Mesendoderm (in vitro differentiated cells): ENCODE results near the gene KCNJ15.

Experiments used
- DNase-seq: peaks from one replicate; pipeline ENCODE4 v3.0.0; 2013
- H2AK5ac ChIP-seq: 2 replicates; pipeline ENCODE4 v1.6.1; 2013; ENCODE audit warnings: low read length, inconsistent platforms
- H2BK120ac ChIP-seq: 2 replicates; pipeline ENCODE4 v1.6.1; 2013; ENCODE audit warnings: low read depth, mild to moderate bottlenecking, low read length, moderate library complexity, mixed read lengths
- H2BK15ac ChIP-seq: replicated peaks from 2 replicates; pipeline ENCODE4 v1.6.1; 2013; ENCODE audit warnings: low read depth, mild to moderate bottlenecking, moderate library complexity
- H2BK5ac ChIP-seq: 2 replicates; pipeline ENCODE4 v1.6.1; 2013; ENCODE audit warnings: low read length, inconsistent platforms
- H3K18ac ChIP-seq: 2 replicates; pipeline ENCODE4 v1.6.1; 2013; ENCODE audit warnings: mild to moderate bottlenecking, low read length, mixed read lengths
- H3K23ac ChIP-seq: one replicate; pipeline ENCODE4 v1.6.1; 2013; ENCODE audit warnings: low read length
- H3K27ac ChIP-seq: 2 replicates; pipeline ENCODE4 v1.5.1; 2013; ENCODE audit warnings: low read depth, mild to moderate bottlenecking, inconsistent platforms, low read length, moderate library complexity
- H3K27me3 ChIP-seq: 2 replicates; pipeline ENCODE4 v1.6.1; 2013; ENCODE audit warnings: low read length, control low read depth, mild to moderate bottlenecking, inconsistent platforms; ENCODE audit not compliant: insufficient read depth, poor library complexity
- H3K36me3 ChIP-seq: 2 replicates; pipeline ENCODE4 v1.6.1; 2013; ENCODE audit warnings: low read length, inconsistent platforms; ENCODE audit not compliant: control insufficient read depth, insufficient read depth
- H3K4ac ChIP-seq: one replicate; pipeline ENCODE4 v1.6.1; 2013; ENCODE audit warnings: low read depth, mild to moderate bottlenecking, low read length, moderate library complexity
- H3K4me1 ChIP-seq: 2 replicates; pipeline ENCODE4 v1.6.1; 2013; ENCODE audit warnings: low read depth, low read length, inconsistent platforms; ENCODE audit not compliant: control insufficient read depth
- H3K4me2 ChIP-seq: 2 replicates; pipeline ENCODE4 v1.6.1; 2013; ENCODE audit warnings: low read length
- H3K4me3 ChIP-seq: 2 replicates; pipeline ENCODE4 v1.5.1; 2013; ENCODE audit warnings: mild to moderate bottlenecking, low read length
- H3K56ac ChIP-seq: one replicate; pipeline ENCODE4 v1.6.1; 2013; ENCODE audit warnings: low read length
- H3K79me1 ChIP-seq: 2 replicates; pipeline ENCODE4 v1.6.1; 2013; ENCODE audit warnings: low read length, inconsistent platforms
- H3K79me2 ChIP-seq: 2 replicates; pipeline ENCODE4 v1.6.1; 2013; ENCODE audit warnings: mild to moderate bottlenecking, low read length; ENCODE audit not compliant: control insufficient read depth, insufficient read depth
- H3K9ac ChIP-seq: 2 replicates; pipeline ENCODE4 v1.6.1; 2013; ENCODE audit warnings: low read length, inconsistent platforms
- H4K5ac ChIP-seq: one replicate; pipeline ENCODE4 v1.6.1; 2013; ENCODE audit warnings: low read length
- H4K8ac ChIP-seq: one replicate; pipeline ENCODE4 v1.6.1; 2013; ENCODE audit warnings: low read depth, mild to moderate bottlenecking, control low read depth, low read length, moderate library complexity
- WGBS: extraction: QIAGEN DNeasy Blood & Tissue Kit; methylation state at CpG from one replicate; pipeline ENCODE4 v1.1.7; 2013; ENCODE audit warnings: low lambda C conversion rate, missing lambda C conversion rate; ENCODE audit not compliant: insufficient coverage; ENCODE audit errors: extremely low coverage; 5-methylcytosine and 5-hydroxymethylcytosine counted together

KCNJ15 gene

GRCh38 chr21:38301321-38302214 lies 44.8 kb downstream of the KCNJ15 start:
- H3K9ac ChIP-seq = no peak overlapping the region

GRCh38 chr21:38303300-38303699 lies 46.5 kb downstream of the KCNJ15 start:
- H3K36me3 ChIP-seq = no peaks in the 10 kb centered on the region
- H3K79me2 ChIP-seq = no peaks in the 10 kb centered on the region
- H3K27ac ChIP-seq = no peak overlapping the region
- no peak overlapping the region for H3K23ac ChIP-seq
- DNase-seq = no peak
- no peak overlapping the region for H4K5ac ChIP-seq
- no peak overlapping the region for H2AK5ac ChIP-seq
- H3K4me2 ChIP-seq = no peak overlapping the region
- H3K27me3 ChIP-seq = no peaks in the 10 kb centered on the region
- no peak overlapping the region for H3K56ac ChIP-seq
- H3K4ac ChIP-seq = no peak overlapping the region
- no peak overlapping the region for H3K9ac ChIP-seq
- no peak overlapping the region for H3K18ac ChIP-seq
- no peaks in the 10 kb centered on the region for H3K79me1 ChIP-seq
- H3K4me3 ChIP-seq = no peak overlapping the region
- H2BK5ac ChIP-seq = no peak overlapping the region
- H2BK15ac ChIP-seq = no peak overlapping the region
- no peak overlapping the region for H4K8ac ChIP-seq
- WGBS = no CpG with 5 or more reads among the region's 3 CpGs
- no peak overlapping the region for H2BK120ac ChIP-seq
- no peaks in the 10 kb centered on the region for H3K4me1 ChIP-seq

More at GRCh38 chr21:38301321-38302214, 44.8 kb downstream of the KCNJ15 start:
- Histone ChIP-seq H3K4me3 (no peak overlapping the region), H3K4ac (no peak overlapping the region), H4K5ac (no peak overlapping the region), H3K27ac (no peak overlapping the region), H3K23ac (no peak overlapping the region), H4K8ac (no peak overlapping the region), H3K4me1 (peaks cover 2% of the 10 kb centered on the region), H3K27me3 (no peaks in the 10 kb centered on the region), H3K4me2 (no peak overlapping the region), H2AK5ac (no peak overlapping the region), H3K56ac (peak overlapping the region; percentile 34), H3K36me3 (no peaks in the 10 kb centered on the region), H3K18ac (no peak overlapping the region), H2BK120ac (no peak overlapping the region), H2BK5ac (no peak overlapping the region), H2BK15ac (no peak overlapping the region), H3K79me2 (no peaks in the 10 kb centered on the region), H3K79me1 (no peaks in the 10 kb centered on the region)
- peak; percentile 30 for DNase-seq
- no CpG with 5 or more reads among the region's 15 CpGs for WGBS

GRCh38 chr21:38306433-38307141 lies 49.8 kb downstream of the KCNJ15 start:
- Histone ChIP-seq H3K23ac (no peak overlapping the region), H4K5ac (no peak overlapping the region), H4K8ac (no peak overlapping the region), H3K18ac (no peak overlapping the region), H2BK120ac (no peak overlapping the region), H2BK5ac (no peak overlapping the region), H3K36me3 (no peaks in the 10 kb centered on the region), H3K4me3 (no peak overlapping the region), H3K9ac (no peak overlapping the region), H3K56ac (no peak overlapping the region), H3K79me1 (no peaks in the 10 kb centered on the region), H3K4ac (no peak overlapping the region), H3K27ac (no peak overlapping the region), H2AK5ac (no peak overlapping the region), H3K4me1 (no peaks in the 10 kb centered on the region), H2BK15ac (no peak overlapping the region), H3K27me3 (no peaks in the 10 kb centered on the region), H3K4me2 (no peak overlapping the region), H3K79me2 (no peaks in the 10 kb centered on the region)
- WGBS = no CpG with 5 or more reads among the region's 7 CpGs
- DNase-seq = no peak

GRCh38 chr21:38307771-38308531 lies 51.2 kb downstream of the KCNJ15 start:
- Histone ChIP-seq H3K23ac (no peak overlapping the region), H3K18ac (no peak overlapping the region), H2BK5ac (no peak overlapping the region), H3K79me1 (no peaks in the 10 kb centered on the region), H2BK120ac (no peak overlapping the region), H3K27me3 (no peaks in the 10 kb centered on the region), H2AK5ac (no peak overlapping the region), H3K56ac (no peak overlapping the region), H3K27ac (no peak overlapping the region), H3K9ac (no peak overlapping the region), H2BK15ac (no peak overlapping the region), H3K4me2 (no peak overlapping the region), H4K8ac (no peak overlapping the region), H3K4me1 (no peaks in the 10 kb centered on the region), H3K4me3 (no peak overlapping the region), H3K4ac (no peak overlapping the region), H3K79me2 (no peaks in the 10 kb centered on the region), H3K36me3 (no peaks in the 10 kb centered on the region), H4K5ac (no peak overlapping the region)
- no peak for DNase-seq
- WGBS = no CpG with 5 or more reads among the region's 7 CpGs

- Histone ChIP-seq H3K4ac (no peak overlapping the region), H2AK5ac (no peak overlapping the region), H3K9ac (no peak overlapping the region), H3K18ac (no peak overlapping the region), H3K79me1 (no peaks in the 10 kb centered on the region), H4K8ac (no peak overlapping the region), H2BK15ac (no peak overlapping the region), H3K56ac (no peak overlapping the region), H3K27me3 (no peaks in the 10 kb centered on the region), H3K4me2 (no peak overlapping the region), H3K23ac (no peak overlapping the region), H3K4me3 (no peak overlapping the region), H3K4me1 (no peaks in the 10 kb centered on the region), H3K27ac (no peak overlapping the region), H3K79me2 (no peaks in the 10 kb centered on the region), H4K5ac (no peak overlapping the region), H2BK120ac (no peak overlapping the region), H2BK5ac (no peak overlapping the region), H3K36me3 (no peaks in the 10 kb centered on the region)
- WGBS = no CpG with 5 or more reads among the region's 9 CpGs
- DNase-seq = no peak
These were observed 51.8 kb downstream of the KCNJ15 start for GRCh38 chr21:38308532-38309119.
